GM18873 (cell line): ENCODE measurements around the gene TNFRSF4.
"Not testable (repeated sequence)": the region's sequence is repeated elsewhere in the genome, so short reads cannot be mapped to it uniquely, and the experiment has no call there.

Source experiments
- ATAC-seq: cut with Tn5 transposase; IDR thresholded peaks from one replicate; pipeline ENCODE4 v1.9.1; 2021; ENCODE audit warnings: mild to moderate bottlenecking, moderate library complexity, moderate number of reproducible peaks; ENCODE audit not compliant: unreplicated experiment, low FRiP score

TNFRSF4 gene

GRCh38 chr1:1204998-1205768 lies 8.8 kb downstream of the TNFRSF4 start:
- ATAC-seq, result no peak

- ATAC-seq, result no peak
Measured at GRCh38 chr1:1204425-1204920, 9.5 kb downstream of the TNFRSF4 start.

- no peak for ATAC-seq
Measured at GRCh38 chr1:1203561-1204424, 10.2 kb downstream of the TNFRSF4 start.

- ATAC-seq, result no peak
Measured at GRCh38 chr1:1202831-1203560, 11.0 kb downstream of the TNFRSF4 start.

- ATAC-seq, result no peak
Measured at GRCh38 chr1:1200876-1201810, 12.8 kb downstream of the TNFRSF4 start.

GRCh38 chr1:1199961-1200875 lies 13.7 kb downstream of the TNFRSF4 start:
- ATAC-seq, result no peak

GRCh38 chr1:1199141-1199960 lies 14.6 kb downstream of the TNFRSF4 start:
- no peak for ATAC-seq

- no peak for ATAC-seq
Measured at GRCh38 chr1:1198423-1199140, 15.4 kb downstream of the TNFRSF4 start.

GRCh38 chr1:1197551-1198422 lies 16.2 kb downstream of the TNFRSF4 start:
- ATAC-seq, result no peak

GRCh38 chr1:1197188-1197500 lies 16.8 kb downstream of the TNFRSF4 start:
- no peak for ATAC-seq

GRCh38 chr1:1196431-1197187 lies 17.3 kb downstream of the TNFRSF4 start:
- no peak for ATAC-seq

GRCh38 chr1:1195726-1196125 lies 18.2 kb downstream of the TNFRSF4 start:
- ATAC-seq, result not testable (repeated sequence)

GRCh38 chr1:1194723-1195122 lies 19.2 kb downstream of the TNFRSF4 start:
- ATAC-seq, result no peak

- ATAC-seq, result no peak
Measured at GRCh38 chr1:1191734-1192133, 22.2 kb downstream of the TNFRSF4 start.

- ATAC-seq, result no peak
Measured at GRCh38 chr1:1189111-1189510, 24.8 kb downstream of the TNFRSF4 start.

- no peak for ATAC-seq
Measured at GRCh38 chr1:1187938-1188337, 26.0 kb downstream of the TNFRSF4 start.
